Stomach smooth muscle (tissue), 2 donors: Measurements from ENCODE around the gene SYVN1.
A peak's percentile ranks its signal among the peaks of the same experiment; 100 is the strongest.

Source experiments
- H3K27ac ChIP-seq: one replicate; pipeline ENCODE4 v1.7.0; 2013; ENCODE audit warnings: mild to moderate bottlenecking, low read length, inconsistent platforms
- H3K27me3 ChIP-seq, 2 donors: one replicate each; pipeline ENCODE4 v1.7.0; 2013; ENCODE audit warnings: low read length in 2 of 2; ENCODE audit not compliant: insufficient read depth in 2 of 2, control insufficient read depth in 1 of 2
- H3K36me3 ChIP-seq, 2 donors: one replicate each; pipeline ENCODE4 v1.7.0; 2013; ENCODE audit warnings: low read length in 2 of 2; ENCODE audit not compliant: control insufficient read depth in 2 of 2, insufficient read depth in 2 of 2
- H3K4me1 ChIP-seq: one replicate; pipeline ENCODE4 v1.7.0; 2013; ENCODE audit warnings: low read length; ENCODE audit not compliant: control insufficient read depth, insufficient read depth
- H3K4me3 ChIP-seq, 2 donors: one replicate each; pipeline ENCODE4 v1.7.0; 2013; ENCODE audit warnings: low read length in 2 of 2
- H3K9ac ChIP-seq, 2 donors: one replicate each; pipeline ENCODE4 v1.7.0; 2013; ENCODE audit warnings: low read length in 2 of 2, mild to moderate bottlenecking in 1 of 2
- H3K9me3 ChIP-seq, 2 donors: one replicate each; pipeline ENCODE4 v1.7.0; 2013; ENCODE audit warnings: low read length in 2 of 2; ENCODE audit not compliant: control insufficient read depth in 2 of 2
- donor health status: healthy.
- donor health status: Pancreatic carcinoma.

SYVN1 gene

DNA sequence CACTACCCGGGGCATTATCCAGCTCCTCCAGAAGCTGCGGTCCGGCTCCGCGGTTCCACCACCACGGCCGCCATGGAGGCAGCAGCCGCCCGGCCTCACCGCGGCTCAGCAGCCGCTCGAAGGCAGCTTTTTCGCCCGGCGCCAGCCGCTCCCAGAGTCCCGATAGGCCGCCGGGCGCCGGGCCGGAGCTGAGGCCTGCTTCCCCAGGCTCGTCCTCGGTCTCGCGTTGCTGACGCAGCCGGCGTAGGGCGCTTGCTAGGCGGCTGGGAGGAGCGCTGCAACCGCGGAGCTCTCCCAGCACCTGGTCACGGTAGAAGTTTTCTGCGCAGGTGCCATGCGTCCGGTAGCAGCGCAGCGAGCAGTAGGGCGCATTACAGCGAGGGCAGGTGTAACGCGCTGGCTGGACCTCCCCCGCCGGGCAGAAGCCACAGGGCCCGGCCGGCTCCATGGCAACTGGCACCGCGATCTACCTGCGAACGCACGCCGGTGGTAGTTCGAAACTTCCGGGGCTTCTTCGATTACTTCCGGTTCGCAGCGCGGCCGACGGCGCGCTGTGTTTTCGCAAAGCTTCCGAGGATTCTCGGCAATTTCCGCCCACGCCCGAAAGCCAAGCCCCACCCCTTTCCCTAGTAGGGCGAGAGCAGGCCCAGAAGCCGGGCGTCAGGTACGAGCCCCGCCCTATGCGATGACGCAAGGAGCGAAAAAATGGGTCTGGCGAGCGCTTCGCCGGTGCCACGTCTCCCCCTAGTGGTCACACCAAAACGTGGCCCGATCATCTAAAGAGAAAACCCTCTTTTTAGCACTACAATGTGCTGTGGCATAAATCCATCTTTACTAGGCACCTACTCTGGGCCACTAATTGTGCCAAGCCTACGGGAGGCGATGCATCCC is 16.9 kb downstream of the SYVN1 start, which contains the start of gene ZNHIT2:
Gene ZNHIT2, minus strand, starts transcription at position 496 of the 891 bp plus-strand sequence. Its CDS starts 48 bp downstream, at position 448.
- H3K4me1 ChIP-seq, result peaks cover 55% of the 10 kb centered on the region
- peak within 1 kb of the TSS; percentile 84 for H3K27ac ChIP-seq
- peak within 1 kb of the TSS; percentile 88 to 97 for H3K4me3 ChIP-seq
- H3K9ac ChIP-seq, result peak within 1 kb of the TSS; percentile 83 to 93
- no peaks in the 10 kb centered on the region for H3K9me3 ChIP-seq
- peaks cover 18 to 27% of the 10 kb centered on the region in 2 donors for H3K36me3 ChIP-seq
- H3K27me3 ChIP-seq, result no peaks in the 10 kb centered on the region

DNA sequence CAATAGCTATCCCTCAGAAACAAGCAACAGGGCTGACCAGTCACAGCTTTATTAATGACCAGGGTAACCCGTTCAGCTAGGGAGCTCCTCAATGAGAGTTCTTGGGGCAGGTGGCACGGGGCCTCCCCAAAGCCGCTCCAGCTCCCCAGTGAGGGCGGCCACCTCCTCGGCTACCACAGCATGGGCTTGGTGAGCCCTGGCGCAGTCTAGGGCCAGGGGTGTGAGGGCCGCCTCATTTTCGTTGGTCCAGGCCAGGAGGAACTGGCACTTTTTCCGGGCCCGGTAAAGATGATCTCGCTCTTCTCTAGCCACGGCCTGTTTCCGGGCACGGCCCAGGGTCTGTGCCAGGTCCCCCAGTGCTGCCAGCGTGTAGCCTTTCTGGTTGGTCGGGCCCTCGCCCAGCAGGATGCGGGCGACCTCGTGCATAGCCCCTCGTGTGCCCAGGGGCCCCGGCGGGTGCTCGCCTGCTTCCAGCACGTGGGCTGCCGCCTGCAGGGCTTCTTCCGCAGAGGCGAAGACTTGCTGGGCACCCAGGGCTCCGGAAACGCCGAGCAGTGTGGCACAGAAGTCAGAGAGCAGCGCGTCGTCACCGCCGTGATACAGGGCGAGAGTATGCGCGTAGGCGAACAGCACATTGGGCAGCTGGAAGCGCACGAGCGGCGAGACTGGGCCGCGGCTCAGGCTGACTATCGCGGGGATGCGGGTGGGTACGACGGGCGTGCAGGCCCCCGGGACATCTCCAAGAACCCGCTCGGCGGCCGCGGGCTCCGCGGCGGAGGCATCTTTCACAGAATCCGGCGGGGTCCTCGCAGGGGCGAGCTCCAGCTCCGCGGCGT is 17.7 kb downstream of the SYVN1 start:
- peaks cover 55% of the 10 kb centered on the region for H3K4me1 ChIP-seq
- peak overlapping the region; percentile 84 for H3K27ac ChIP-seq
- H3K36me3 ChIP-seq, result peaks cover 18 to 27% of the 10 kb centered on the region in 2 donors
- peak overlapping the region; percentile 88 to 97 for H3K4me3 ChIP-seq
- no peaks in the 10 kb centered on the region for H3K27me3 ChIP-seq
- H3K9me3 ChIP-seq, result no peaks in the 10 kb centered on the region
- peak overlapping the region; percentile 83 to 93 for H3K9ac ChIP-seq

DNA sequence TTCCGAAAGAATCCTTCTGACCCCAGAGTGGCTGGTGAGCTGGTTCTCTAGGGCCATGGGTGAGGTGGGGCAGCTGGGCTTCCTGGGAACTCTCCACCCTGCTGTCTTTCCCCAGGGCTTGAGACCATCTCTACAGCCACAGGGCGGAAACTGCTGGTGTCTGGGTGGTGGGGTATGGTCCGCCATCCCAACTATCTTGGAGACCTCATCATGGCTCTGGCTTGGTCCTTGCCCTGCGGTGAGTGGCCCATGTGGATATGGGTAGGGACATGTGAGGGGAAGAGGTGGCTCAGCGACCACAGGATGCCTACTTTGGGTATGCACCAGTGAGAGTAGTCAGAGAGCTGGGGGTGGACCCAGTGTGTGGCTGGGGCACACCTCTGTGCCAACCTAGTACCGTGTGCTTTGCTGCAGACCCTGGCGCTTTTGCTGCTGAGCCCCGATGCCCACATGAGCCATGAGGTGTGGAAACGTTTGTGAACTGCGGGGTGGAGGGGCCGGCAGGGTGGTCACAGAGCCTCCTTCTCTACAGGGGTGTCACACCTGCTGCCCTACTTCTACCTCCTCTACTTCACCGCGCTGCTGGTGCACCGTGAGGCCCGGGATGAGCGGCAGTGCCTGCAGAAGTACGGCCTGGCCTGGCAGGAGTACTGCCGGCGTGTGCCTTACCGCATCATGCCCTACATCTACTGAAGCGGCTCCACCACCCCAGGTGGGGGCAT is 18.8 kb downstream of the SYVN1 start:
- Histone ChIP-seq H3K4me1 (peaks cover 55% of the 10 kb centered on the region), H3K36me3 (peaks cover 10 to 24% of the 10 kb centered on the region in 2 donors), H3K27ac (no peak overlapping the region), H3K4me3 (no peak overlapping the region), H3K27me3 (no peaks in the 10 kb centered on the region), H3K9me3 (no peaks in the 10 kb centered on the region), H3K9ac (no peak overlapping the region)

DNA sequence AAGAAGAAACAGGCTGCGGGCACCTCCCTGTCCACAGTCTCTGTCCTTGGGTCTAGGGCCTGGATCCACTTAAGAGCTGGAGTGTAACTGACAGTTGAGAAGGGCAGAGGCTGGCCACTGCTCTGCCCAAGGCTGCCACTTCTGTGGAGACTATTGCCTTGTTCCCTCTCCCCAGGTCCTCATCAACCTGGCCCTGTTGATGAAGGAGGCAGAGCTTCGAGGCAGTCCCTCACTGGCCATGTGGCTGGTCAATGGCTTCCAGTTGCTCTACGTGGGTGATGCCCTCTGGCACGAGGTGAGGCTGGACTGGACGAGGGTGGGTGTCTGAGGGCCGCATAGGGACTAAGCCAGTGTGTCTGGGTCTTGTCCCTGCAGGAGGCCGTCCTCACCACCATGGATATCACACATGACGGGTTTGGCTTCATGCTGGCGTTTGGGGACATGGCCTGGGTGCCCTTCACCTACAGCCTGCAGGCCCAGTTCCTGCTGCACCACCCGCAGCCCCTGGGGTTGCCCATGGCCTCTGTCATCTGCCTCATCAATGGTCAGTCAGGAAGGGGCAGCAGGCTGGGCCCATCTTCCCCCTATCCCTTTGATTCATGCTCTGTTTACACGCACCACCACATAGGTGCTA is 19.7 kb downstream of the SYVN1 start:
- H3K9ac ChIP-seq, result no peak overlapping the region
- no peak overlapping the region for H3K4me3 ChIP-seq
- H3K9me3 ChIP-seq, result no peaks in the 10 kb centered on the region
- H3K27ac ChIP-seq, result no peak overlapping the region
- peaks cover 2 to 15% of the 10 kb centered on the region in 2 donors for H3K36me3 ChIP-seq
- no peaks in the 10 kb centered on the region for H3K27me3 ChIP-seq
- peaks cover 53% of the 10 kb centered on the region for H3K4me1 ChIP-seq

DNA sequence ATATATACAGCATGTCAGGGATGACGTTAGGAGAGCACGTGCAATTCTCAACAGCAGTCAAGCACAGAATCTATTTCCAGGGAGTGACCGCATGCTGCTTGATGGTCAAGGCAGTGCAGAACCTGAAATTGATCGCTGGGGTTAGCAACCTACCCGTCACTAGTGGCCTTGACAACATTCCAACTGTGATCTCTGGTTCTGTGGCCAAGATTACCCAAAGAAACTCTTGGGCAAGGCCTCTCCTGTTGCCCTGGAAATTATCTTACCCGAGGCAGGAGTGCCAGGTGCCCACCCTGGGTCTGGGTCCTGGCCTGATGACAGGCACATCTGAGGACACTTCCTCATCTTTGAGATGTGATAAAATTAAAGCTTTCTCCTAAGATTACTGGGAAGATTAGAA is 20.5 kb downstream of the SYVN1 start:
- H3K27me3 ChIP-seq, result no peaks in the 10 kb centered on the region
- H3K36me3 ChIP-seq, result peaks cover 5 to 13% of the 10 kb centered on the region in 2 donors
- no peaks in the 10 kb centered on the region for H3K9me3 ChIP-seq
- peaks cover 53% of the 10 kb centered on the region for H3K4me1 ChIP-seq
- H3K4me3 ChIP-seq, result no peak overlapping the region
- no peak overlapping the region for H3K9ac ChIP-seq
- no peak overlapping the region for H3K27ac ChIP-seq

DNA sequence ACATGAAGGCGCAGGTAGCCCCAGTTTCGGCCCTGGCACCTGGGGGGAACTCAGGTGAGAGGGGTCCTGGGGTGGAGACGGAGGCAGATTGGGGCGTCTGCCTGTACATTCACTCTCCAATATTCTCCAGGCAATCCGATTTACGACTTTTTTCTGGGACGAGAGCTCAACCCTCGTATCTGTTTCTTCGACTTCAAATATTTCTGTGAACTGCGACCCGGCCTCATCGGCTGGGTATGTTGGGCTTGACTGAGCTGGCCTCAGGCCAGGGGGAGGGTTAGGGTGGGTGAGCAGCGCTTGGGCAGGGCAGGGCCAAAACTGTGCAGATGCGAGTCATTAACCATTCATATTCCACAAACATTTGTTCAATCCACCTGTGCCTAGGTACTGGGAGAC is 21.0 kb downstream of the SYVN1 start:
- Histone ChIP-seq H3K27ac (no peak overlapping the region), H3K9ac (peak overlapping the region in 1 of 2 donors; percentile 68), H3K36me3 (peaks cover 7 to 14% of the 10 kb centered on the region in 2 donors), H3K27me3 (no peaks in the 10 kb centered on the region), H3K4me3 (peak overlapping the region in 1 of 2 donors; percentile 74), H3K9me3 (no peaks in the 10 kb centered on the region), H3K4me1 (peaks cover 53% of the 10 kb centered on the region)

DNA sequence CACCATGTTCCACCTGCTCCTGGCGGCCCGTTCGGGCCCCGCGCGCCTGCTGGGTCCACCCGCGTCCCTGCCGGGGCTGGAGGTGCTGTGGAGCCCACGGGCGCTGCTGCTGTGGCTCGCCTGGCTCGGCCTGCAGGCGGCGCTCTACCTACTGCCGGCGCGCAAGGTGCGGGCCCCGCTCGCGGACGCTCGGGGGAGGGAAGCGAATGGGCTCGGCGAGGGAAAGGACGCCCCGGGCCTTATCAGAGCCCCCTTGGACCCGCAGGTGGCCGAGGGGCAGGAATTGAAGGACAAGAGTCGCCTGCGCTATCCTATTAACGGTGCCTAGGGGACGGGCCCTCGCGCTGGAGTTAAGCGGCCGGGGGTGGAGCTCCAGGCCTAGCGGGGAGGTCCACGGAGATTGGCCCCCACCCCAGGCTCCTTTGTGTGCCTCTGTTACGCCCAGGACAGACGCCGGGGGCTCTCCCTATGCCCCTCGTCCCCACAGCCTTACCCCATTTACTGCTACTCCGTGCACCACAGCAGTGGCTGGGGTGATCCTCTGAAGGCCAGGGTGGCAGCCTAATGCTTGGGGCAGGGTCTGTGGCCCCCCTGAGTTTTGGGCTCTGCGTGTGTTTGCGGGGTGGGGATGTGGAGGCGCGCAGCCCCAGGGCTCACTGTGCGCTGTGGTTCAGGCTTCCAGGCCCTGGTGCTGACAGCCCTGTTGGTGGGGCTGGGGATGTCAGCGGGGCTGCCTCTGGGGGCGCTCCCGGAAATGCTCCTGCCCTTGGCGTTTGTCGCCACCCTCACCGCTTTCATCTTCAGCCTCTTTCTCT is 21.6 kb downstream of the SYVN1 start:
- Histone ChIP-seq H3K4me1 (peaks cover 53% of the 10 kb centered on the region), H3K27me3 (no peaks in the 10 kb centered on the region), H3K27ac (peak overlapping the region; percentile 53), H3K9ac (peak overlapping the region; percentile 68 to 70), H3K4me3 (peak overlapping the region; percentile 62 to 74), H3K9me3 (no peaks in the 10 kb centered on the region), H3K36me3 (peaks cover 7 to 20% of the 10 kb centered on the region in 2 donors)

DNA sequence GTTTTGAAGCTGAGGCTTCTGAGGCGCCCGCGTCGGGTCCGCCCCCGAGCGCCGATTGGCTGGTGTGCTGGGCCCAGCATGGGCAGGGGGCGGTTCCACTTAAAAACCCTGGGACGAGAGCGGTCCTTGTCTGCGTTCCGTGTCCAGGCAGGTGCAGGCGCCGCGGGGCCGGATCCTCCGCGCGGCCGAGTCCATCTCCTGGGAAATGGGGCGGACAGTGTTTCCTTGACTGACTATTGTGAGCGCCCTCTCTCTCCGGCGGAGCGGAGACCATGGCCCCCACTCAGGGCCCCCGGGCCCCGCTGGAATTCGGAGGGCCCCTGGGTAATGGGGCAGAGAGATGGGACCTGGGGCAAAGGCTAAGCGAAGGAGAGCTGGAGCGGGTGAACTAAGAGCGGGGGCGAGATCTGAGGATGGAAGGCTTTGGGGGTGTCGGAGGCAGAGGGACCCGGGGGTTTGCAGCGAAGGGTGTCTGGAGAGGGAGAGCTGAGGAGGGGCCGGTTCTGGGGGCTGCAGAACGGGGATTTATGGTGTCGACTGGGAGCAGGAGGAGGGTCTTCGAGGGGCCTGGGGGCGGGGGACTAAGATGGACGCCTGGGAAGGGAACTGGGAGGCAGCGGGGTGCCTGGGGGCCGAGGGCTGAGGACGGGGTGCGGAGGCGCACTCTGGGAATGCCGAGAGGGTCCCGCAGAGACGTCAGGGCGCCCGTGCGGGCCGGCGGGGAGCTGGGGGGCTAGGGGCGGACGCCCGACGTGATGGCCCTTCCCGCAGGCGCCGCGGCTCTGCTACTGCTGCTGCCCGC is 22.4 kb downstream of the SYVN1 start, which contains the start of gene TM7SF2:
Gene TM7SF2, plus strand, starts transcription at position 129 of the 802 bp plus-strand sequence. Its CDS starts 144 bp downstream, at position 273.
- H3K9ac ChIP-seq, result peak within 1 kb of the TSS; percentile 68 to 70
- H3K27ac ChIP-seq, result peak within 1 kb of the TSS; percentile 53
- peaks cover 50% of the 10 kb centered on the region for H3K4me1 ChIP-seq
- no peaks in the 10 kb centered on the region for H3K27me3 ChIP-seq
- peaks cover 7 to 21% of the 10 kb centered on the region in 2 donors for H3K36me3 ChIP-seq
- H3K4me3 ChIP-seq, result peak within 1 kb of the TSS; percentile 62 to 74
- H3K9me3 ChIP-seq, result no peaks in the 10 kb centered on the region
